Chondrocyte (in vitro differentiated cells): ENCODE measurements around the gene VWA2. TPM values are rescaled to one million over a fixed set of nuclear protein-coding genes. Genes with fewer than 3 reads are reported as not detected.

Source experiments
- DNase-seq: peaks from one replicate; pipeline ENCODE4 v3.0.0; 2021; ENCODE audit warnings: mixed read lengths, low spot score
- H3K27ac Mint-ChIP-seq: one replicate; pipeline ENCODE4 v1.8.0; 2021; ENCODE audit warnings: mild to moderate bottlenecking, moderate library complexity, mixed read lengths; ENCODE audit not compliant: unreplicated experiment
- H3K27me3 Mint-ChIP-seq: 2 replicates; pipeline ENCODE4 v1.8.0; 2021; ENCODE audit warnings: low read depth, mixed read lengths
- H3K36me3 Mint-ChIP-seq: 2 replicates; pipeline ENCODE4 v1.8.0; 2021; ENCODE audit warnings: low read depth, mixed read lengths
- H3K4me1 Mint-ChIP-seq: 2 replicates; pipeline ENCODE4 v1.8.0; 2021; ENCODE audit warnings: low read depth, mild to moderate bottlenecking, mixed read lengths
- H3K4me3 Mint-ChIP-seq: one replicate; pipeline ENCODE4 v1.8.0; 2021; ENCODE audit warnings: mild to moderate bottlenecking, moderate library complexity, mixed read lengths; ENCODE audit not compliant: unreplicated experiment
- H3K9me3 Mint-ChIP-seq: 2 replicates; pipeline ENCODE4 v1.8.0; 2021; ENCODE audit warnings: low read depth, mixed read lengths
- CTCF ChIP-seq: fragments of 200-600 bp; sonication (generic); IDR thresholded peaks from 2 replicates; pipeline ENCODE4 v1.5.0; 2021; ENCODE audit warnings: antibody characterized with exemption, mild to moderate bottlenecking, moderate library complexity
- total RNA-seq: library from RNA; stranded (reverse); gene quantifications from 3 replicates; pipeline ENCODE4 v1.2.1, GENCODE V29; 2021

The VWA2 gene
- total RNA-seq, 1 donor from 2014 or later: not detected

GRCh38 chr10:114206902-114207301 lies 32.2 kb upstream of the VWA2 start:
- Mint-ChIP-seq H3K27me3 (peaks cover 8% of the 10 kb centered on the region), H3K36me3 (no peaks in the 10 kb centered on the region), H3K27ac (no peak overlapping the region), H3K4me1 (peaks cover 12% of the 10 kb centered on the region), H3K4me3 (no peak overlapping the region), H3K9me3 (no peaks in the 10 kb centered on the region)
- TF ChIP-seq CTCF: no peak
- DNase-seq: no peak

- no peak overlapping the region for H3K27ac Mint-ChIP-seq
- H3K4me3 Mint-ChIP-seq: no peak overlapping the region
- no peak for DNase-seq
- no peak for TF ChIP-seq CTCF
- peaks cover 12% of the 10 kb centered on the region for H3K4me1 Mint-ChIP-seq
- H3K9me3 Mint-ChIP-seq: no peaks in the 10 kb centered on the region
- peaks cover 8% of the 10 kb centered on the region for H3K27me3 Mint-ChIP-seq
- no peaks in the 10 kb centered on the region for H3K36me3 Mint-ChIP-seq
These were observed 31.7 kb upstream of the VWA2 start for GRCh38 chr10:114207349-114207748.

GRCh38 chr10:114208351-114208750 lies 30.7 kb upstream of the VWA2 start:
- Mint-ChIP-seq H3K27me3 (peaks cover 9% of the 10 kb centered on the region), H3K36me3 (no peaks in the 10 kb centered on the region), H3K4me3 (no peak overlapping the region), H3K4me1 (peaks cover 12% of the 10 kb centered on the region), H3K9me3 (no peaks in the 10 kb centered on the region), H3K27ac (no peak overlapping the region)
- no peak for DNase-seq
- no peak for TF ChIP-seq CTCF

GRCh38 chr10:114212153-114212552 lies 26.9 kb upstream of the VWA2 start:
- Mint-ChIP-seq H3K9me3 (no peaks in the 10 kb centered on the region), H3K27ac (no peak overlapping the region), H3K27me3 (peaks cover 11% of the 10 kb centered on the region), H3K4me3 (no peak overlapping the region), H3K36me3 (no peaks in the 10 kb centered on the region), H3K4me1 (peaks cover 12% of the 10 kb centered on the region)
- no peak for DNase-seq
- TF ChIP-seq CTCF: no peak

GRCh38 chr10:114215033-114215432 lies 24.0 kb upstream of the VWA2 start:
- H3K27me3 Mint-ChIP-seq: peaks cover 13% of the 10 kb centered on the region
- H3K9me3 Mint-ChIP-seq: no peaks in the 10 kb centered on the region
- no peak for TF ChIP-seq CTCF
- H3K4me3 Mint-ChIP-seq: no peak overlapping the region
- no peaks in the 10 kb centered on the region for H3K36me3 Mint-ChIP-seq
- no peak overlapping the region for H3K27ac Mint-ChIP-seq
- DNase-seq: no peak
- H3K4me1 Mint-ChIP-seq: peaks cover 11% of the 10 kb centered on the region
